OCI-LY3 (cell line): ENCODE data around the gene HOTAIR.

Source experiments
- H2AFZ ChIP-seq: fragments of 200-600, 300-600 bp; shearing (Covaris generic); 2 replicates; pipeline ENCODE4 v1.6.0; 2014; ENCODE audit warnings: antibody characterized with exemption, low read depth, low read length
- H3K27ac ChIP-seq: fragments of 200-600, 300-600 bp; sonication (generic); 2 replicates; pipeline ENCODE4 v1.5.1; 2014; ENCODE audit warnings: mild to moderate bottlenecking, low read length, moderate library complexity, mixed read lengths
- H3K27me3 ChIP-seq: fragments of 200-600, 300-600 bp; sonication (generic); 2 replicates; pipeline ENCODE4 v1.6.1; 2014; ENCODE audit warnings: low read depth, low read length, mixed read lengths
- H3K36me3 ChIP-seq: fragments of 200-600, 300-600 bp; sonication (generic); replicated peaks from 2 replicates; pipeline ENCODE3; 2014; ENCODE audit warnings: low read depth, low read length, mixed read lengths
- H3K4me1 ChIP-seq: fragments of 300-600, 200-600 bp; sonication (generic); 2 replicates; pipeline ENCODE4 v1.6.1; 2014; ENCODE audit warnings: low read length, mixed read lengths
- H3K4me2 ChIP-seq: fragments of 200-600, 300-600 bp; sonication (generic); 2 replicates; pipeline ENCODE4 v1.6.1; 2014; ENCODE audit warnings: low read length, mixed read lengths
- H3K4me3 ChIP-seq: fragments of 300-600, 200-600 bp; sonication (generic); 2 replicates; pipeline ENCODE4 v1.5.1; 2014; ENCODE audit warnings: antibody characterized with exemption, mild to moderate bottlenecking, low read length, moderate library complexity
- H3K79me2 ChIP-seq: fragments of 300-600, 200-600 bp; shearing (Covaris generic); 2 replicates; pipeline ENCODE4 v1.6.1; 2014; ENCODE audit warnings: mild to moderate bottlenecking, low read length, mixed read lengths
- H3K9ac ChIP-seq: fragments of 300-600, 200-600 bp; shearing (Covaris generic); 2 replicates; pipeline ENCODE4 v1.6.0; 2014; ENCODE audit warnings: mild to moderate bottlenecking, low read length, moderate library complexity
- H3K9me3 ChIP-seq: fragments of 200-600, 300-600 bp; shearing (Covaris generic); 2 replicates; pipeline ENCODE4 v1.6.1; 2014; ENCODE audit warnings: low read length, mixed read lengths; ENCODE audit not compliant: insufficient read depth
- H4K20me1 ChIP-seq: fragments of 200-600, 300-600 bp; sonication (generic); 2 replicates; pipeline ENCODE4 v1.6.1; 2016; ENCODE audit warnings: low read length, mixed read lengths; ENCODE audit not compliant: insufficient read depth
- CTCF ChIP-seq: fragments of 200-600, 300-600 bp; sonication (generic); IDR thresholded peaks from 2 replicates; pipeline ENCODE4 v1.5.1; 2014; ENCODE audit warnings: antibody characterized with exemption, low read length, low read depth
- EZH2phosphoT487 ChIP-seq: fragments of 200-600 bp; shearing (Covaris generic); IDR thresholded peaks from 2 replicates; pipeline ENCODE4 v1.6.1; 2018; ENCODE audit warnings: antibody characterized with exemption, mixed run types, low read depth

HOTAIR gene

GRCh38 chr12:53985994-53986685 is 11.4 kb upstream of the HOTAIR start:
- Histone ChIP-seq H2AFZ (no peak overlapping the region), H3K4me1 (peaks cover 61% of the 10 kb centered on the region), H3K79me2 (no peaks in the 10 kb centered on the region), H3K9ac (no peak overlapping the region), H3K27me3 (0 out of 2 replicates have a peak, but pooled peaks cover 7% of the 10 kb centered on the region), H3K9me3 (no peaks in the 10 kb centered on the region), H3K36me3 (no peaks in the 10 kb centered on the region), H3K27ac (no peak overlapping the region), H4K20me1 (no peaks in the 10 kb centered on the region), H3K4me2 (no peak overlapping the region), H3K4me3 (no peak overlapping the region)
- TF ChIP-seq EZH2phosphoT487 (no peak), CTCF (no peak)

- Histone ChIP-seq H3K27ac (no peak overlapping the region), H3K36me3 (no peaks in the 10 kb centered on the region), H3K9me3 (no peaks in the 10 kb centered on the region), H3K4me1 (peaks cover 61% of the 10 kb centered on the region), H3K27me3 (0 out of 2 replicates have a peak, but pooled peaks cover 2% of the 10 kb centered on the region), H4K20me1 (no peaks in the 10 kb centered on the region), H3K79me2 (no peaks in the 10 kb centered on the region), H3K4me3 (no peak overlapping the region), H3K4me2 (no peak overlapping the region), H3K9ac (no peak overlapping the region), H2AFZ (no peak overlapping the region)
- TF ChIP-seq EZH2phosphoT487 (no peak), CTCF (no peak)
These were observed 10.9 kb upstream of the HOTAIR start for GRCh38 chr12:53985692-53985993.

GRCh38 chr12:53984901-53985691 is 10.3 kb upstream of the HOTAIR start, which contains the start of gene HOXC10:
Gene HOXC10 (plus strand): TSS chr12:53985146. CDS start chr12:53985260, 114 bp downstream.
- Histone ChIP-seq H3K36me3 (no peaks in the 10 kb centered on the region), H3K4me2 (peak within 1 kb of the TSS; percentile 92), H3K79me2 (no peaks in the 10 kb centered on the region), H4K20me1 (no peaks in the 10 kb centered on the region), H3K4me1 (peaks cover 61% of the 10 kb centered on the region), H3K27ac (no peak within 1 kb of the TSS), H3K9me3 (no peaks in the 10 kb centered on the region), H2AFZ (peak within 1 kb of the TSS; percentile 86), H3K9ac (peak within 1 kb of the TSS; percentile 65), H3K27me3 (no peaks in the 10 kb centered on the region), H3K4me3 (peak within 1 kb of the TSS; percentile 77)
- TF ChIP-seq EZH2phosphoT487 = no peak
- TF ChIP-seq CTCF = peak; percentile 77

GRCh38 chr12:53983950-53984572 is 9.3 kb upstream of the HOTAIR start:
- peak overlapping the region; percentile 85 for H3K4me2 ChIP-seq
- no peak for TF ChIP-seq CTCF
- TF ChIP-seq EZH2phosphoT487 = no peak
- peak overlapping the region; percentile 65 for H3K9ac ChIP-seq
- H3K79me2 ChIP-seq = no peaks in the 10 kb centered on the region
- H3K36me3 ChIP-seq = no peaks in the 10 kb centered on the region
- H3K9me3 ChIP-seq = no peaks in the 10 kb centered on the region
- no peaks in the 10 kb centered on the region for H3K27me3 ChIP-seq
- H3K27ac ChIP-seq = no peak overlapping the region
- no peaks in the 10 kb centered on the region for H4K20me1 ChIP-seq
- peak overlapping the region; percentile 77 for H3K4me3 ChIP-seq
- peak overlapping the region; percentile 68; the same call in 1 of the 2 replicates for H2AFZ ChIP-seq
- peaks cover 59% of the 10 kb centered on the region for H3K4me1 ChIP-seq
